NB4 (cell line): ENCODE data around the gene SMAD3.

Source experiments
- POLR2A ChIP-seq: IDR thresholded peaks from 2 replicates; pipeline ENCODE4 v1.6.1; 2011; ENCODE audit warnings: mild to moderate bottlenecking; ENCODE audit not compliant: insufficient read length; ENCODE audit errors: extremely low read depth
- TF ChIP-seq, protein P1 (sequence below): IDR thresholded peaks from one replicate; pipeline ENCODE4 v1.5.1; 2012; ENCODE audit warnings: low read depth, low read length
- TF ChIP-seq, protein P2 (sequence below): IDR thresholded peaks from 2 replicates; pipeline ENCODE4 v1.6.1; 2011; ENCODE audit warnings: low read depth, low read length

DNA sequence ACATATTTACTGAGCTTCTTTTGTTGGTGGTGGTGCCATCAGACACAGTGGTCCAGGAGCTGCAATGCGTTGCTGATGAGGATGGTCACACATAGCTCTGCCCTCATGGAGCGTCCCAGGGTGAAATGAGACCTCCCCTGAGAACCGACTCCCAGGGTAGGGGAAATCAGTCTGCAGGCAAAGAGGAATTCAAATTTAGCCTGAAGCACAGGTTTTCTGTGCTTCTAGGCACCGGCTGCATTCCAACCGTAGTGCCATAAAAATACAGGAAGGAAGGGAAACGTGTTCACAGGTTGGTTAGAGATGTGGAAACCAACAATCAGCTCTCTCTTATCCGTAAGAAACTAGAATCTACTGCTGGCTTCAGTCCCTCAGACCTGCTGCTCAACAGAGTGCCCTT, 19.2 kb downstream of the SMAD3 start:
- TF ChIP-seq, protein P1, sequence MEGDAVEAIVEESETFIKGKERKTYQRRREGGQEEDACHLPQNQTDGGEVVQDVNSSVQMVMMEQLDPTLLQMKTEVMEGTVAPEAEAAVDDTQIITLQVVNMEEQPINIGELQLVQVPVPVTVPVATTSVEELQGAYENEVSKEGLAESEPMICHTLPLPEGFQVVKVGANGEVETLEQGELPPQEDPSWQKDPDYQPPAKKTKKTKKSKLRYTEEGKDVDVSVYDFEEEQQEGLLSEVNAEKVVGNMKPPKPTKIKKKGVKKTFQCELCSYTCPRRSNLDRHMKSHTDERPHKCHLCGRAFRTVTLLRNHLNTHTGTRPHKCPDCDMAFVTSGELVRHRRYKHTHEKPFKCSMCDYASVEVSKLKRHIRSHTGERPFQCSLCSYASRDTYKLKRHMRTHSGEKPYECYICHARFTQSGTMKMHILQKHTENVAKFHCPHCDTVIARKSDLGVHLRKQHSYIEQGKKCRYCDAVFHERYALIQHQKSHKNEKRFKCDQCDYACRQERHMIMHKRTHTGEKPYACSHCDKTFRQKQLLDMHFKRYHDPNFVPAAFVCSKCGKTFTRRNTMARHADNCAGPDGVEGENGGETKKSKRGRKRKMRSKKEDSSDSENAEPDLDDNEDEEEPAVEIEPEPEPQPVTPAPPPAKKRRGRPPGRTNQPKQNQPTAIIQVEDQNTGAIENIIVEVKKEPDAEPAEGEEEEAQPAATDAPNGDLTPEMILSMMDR = no peak
- TF ChIP-seq POLR2A = no peak
- TF ChIP-seq, protein P2, sequence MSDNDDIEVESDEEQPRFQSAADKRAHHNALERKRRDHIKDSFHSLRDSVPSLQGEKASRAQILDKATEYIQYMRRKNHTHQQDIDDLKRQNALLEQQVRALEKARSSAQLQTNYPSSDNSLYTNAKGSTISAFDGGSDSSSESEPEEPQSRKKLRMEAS = no peak
